Measurements from ENCODE around the gene UNC5B. TPM values are rescaled to one million over a fixed set of nuclear protein-coding genes. Genes with fewer than 3 reads are reported as not detected.
A peak's percentile ranks its signal among the peaks of the same experiment; 100 is the strongest.
"Not testable (repeated sequence)": the region's sequence is repeated elsewhere in the genome, so short reads cannot be mapped to it uniquely, and the experiment has no call there.

Gene UNC5B
- total RNA-seq, 4 donors from 2014 or later = 3.3 to 7.0 (median 5.9) TPM

GRCh38 chr10:71270301-71271220 lies 58.2 kb downstream of the UNC5B start:
- peaks cover 0 to 8% (median 0%) of the 10 kb centered on the region in 4 donors for H3K4me1 ChIP-seq
- DNase-seq (ENCODE audit: low spot score in 2 of 2) = peak in 1 of 2 donors; percentile 67
- no peak overlapping the region for H3K4me3 ChIP-seq
- WGBS, 2 donors = 57 to 62% methylated on average over 10 of the region's 10 CpGs
- TF ChIP-seq, protein P1, sequence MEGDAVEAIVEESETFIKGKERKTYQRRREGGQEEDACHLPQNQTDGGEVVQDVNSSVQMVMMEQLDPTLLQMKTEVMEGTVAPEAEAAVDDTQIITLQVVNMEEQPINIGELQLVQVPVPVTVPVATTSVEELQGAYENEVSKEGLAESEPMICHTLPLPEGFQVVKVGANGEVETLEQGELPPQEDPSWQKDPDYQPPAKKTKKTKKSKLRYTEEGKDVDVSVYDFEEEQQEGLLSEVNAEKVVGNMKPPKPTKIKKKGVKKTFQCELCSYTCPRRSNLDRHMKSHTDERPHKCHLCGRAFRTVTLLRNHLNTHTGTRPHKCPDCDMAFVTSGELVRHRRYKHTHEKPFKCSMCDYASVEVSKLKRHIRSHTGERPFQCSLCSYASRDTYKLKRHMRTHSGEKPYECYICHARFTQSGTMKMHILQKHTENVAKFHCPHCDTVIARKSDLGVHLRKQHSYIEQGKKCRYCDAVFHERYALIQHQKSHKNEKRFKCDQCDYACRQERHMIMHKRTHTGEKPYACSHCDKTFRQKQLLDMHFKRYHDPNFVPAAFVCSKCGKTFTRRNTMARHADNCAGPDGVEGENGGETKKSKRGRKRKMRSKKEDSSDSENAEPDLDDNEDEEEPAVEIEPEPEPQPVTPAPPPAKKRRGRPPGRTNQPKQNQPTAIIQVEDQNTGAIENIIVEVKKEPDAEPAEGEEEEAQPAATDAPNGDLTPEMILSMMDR (IDR thresholded peaks at IDR 0.05) = peak in 4 of 5 experiments; percentile 37 to 61 (median 52)
- TF ChIP-seq EP300 (IDR thresholded peaks at IDR 0.05) (no peak), POLR2A (IDR thresholded peaks at IDR 0.05) (no peak)
- no peaks in the 10 kb centered on the region for H3K9me3 ChIP-seq
- no peaks in the 10 kb centered on the region for H3K27me3 ChIP-seq
- no peak overlapping the region for H3K27ac ChIP-seq
- no peaks in the 10 kb centered on the region for H3K36me3 ChIP-seq

DNA sequence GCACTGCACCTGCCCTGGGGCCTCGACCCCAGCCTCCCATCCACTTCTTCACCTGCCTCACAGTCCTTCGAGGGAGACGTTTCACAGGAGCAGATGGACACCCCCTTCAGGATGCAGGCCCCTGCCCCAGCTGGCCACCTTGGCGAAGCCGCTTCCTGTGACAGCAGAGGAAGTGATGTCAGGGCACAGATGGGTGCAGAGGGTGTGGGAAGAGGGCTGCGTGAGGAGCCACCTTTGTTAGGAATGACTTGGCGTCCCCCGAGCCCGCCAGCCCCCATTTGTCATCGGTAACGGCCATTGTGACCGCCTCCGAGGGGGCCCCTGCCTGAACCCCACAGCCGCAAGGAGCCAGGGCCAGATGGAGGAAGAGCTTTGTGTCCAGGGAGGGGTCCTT lies 59.3 kb downstream of the UNC5B start:
- H3K4me3 ChIP-seq = no peak overlapping the region
- no peak for TF ChIP-seq POLR2A (IDR thresholded peaks at IDR 0.05)
- TF ChIP-seq EP300 (IDR thresholded peaks at IDR 0.05) = no peak
- TF ChIP-seq, protein P1 (IDR thresholded peaks at IDR 0.05) = no peak
- whole genome bisulfite sequencing, 2 donors = 75 to 81% methylated on average over 14 of the region's 14 CpGs
- no peaks in the 10 kb centered on the region for H3K36me3 ChIP-seq
- DNase-seq (ENCODE audit: low spot score in 2 of 2) = no peak
- no peaks in the 10 kb centered on the region for H3K9me3 ChIP-seq
- H3K4me1 ChIP-seq = peaks cover 0 to 8% (median 0%) of the 10 kb centered on the region in 4 donors
- H3K27me3 ChIP-seq = no peaks in the 10 kb centered on the region
- no peak overlapping the region for H3K27ac ChIP-seq

- H3K4me3 ChIP-seq = no peak overlapping the region
- no peaks in the 10 kb centered on the region for H3K27me3 ChIP-seq
- no peaks in the 10 kb centered on the region for H3K9me3 ChIP-seq
- no peak overlapping the region for H3K27ac ChIP-seq
- peaks cover 0 to 8% (median 0%) of the 10 kb centered on the region in 4 donors for H3K4me1 ChIP-seq
- WGBS, 2 donors = 56 to 58% methylated on average over 14 to 15 of the region's 15 CpGs
- no peak for TF ChIP-seq EP300 (IDR thresholded peaks at IDR 0.05)
- TF ChIP-seq, protein P1 (IDR thresholded peaks at IDR 0.05) = no peak
- TF ChIP-seq POLR2A (IDR thresholded peaks at IDR 0.05) = no peak
- H3K36me3 ChIP-seq = no peaks in the 10 kb centered on the region
- no peak for DNase-seq (ENCODE audit: low spot score in 2 of 2)
These were observed 59.8 kb downstream of the UNC5B start for GRCh38 chr10:71272056-71272771.

DNA sequence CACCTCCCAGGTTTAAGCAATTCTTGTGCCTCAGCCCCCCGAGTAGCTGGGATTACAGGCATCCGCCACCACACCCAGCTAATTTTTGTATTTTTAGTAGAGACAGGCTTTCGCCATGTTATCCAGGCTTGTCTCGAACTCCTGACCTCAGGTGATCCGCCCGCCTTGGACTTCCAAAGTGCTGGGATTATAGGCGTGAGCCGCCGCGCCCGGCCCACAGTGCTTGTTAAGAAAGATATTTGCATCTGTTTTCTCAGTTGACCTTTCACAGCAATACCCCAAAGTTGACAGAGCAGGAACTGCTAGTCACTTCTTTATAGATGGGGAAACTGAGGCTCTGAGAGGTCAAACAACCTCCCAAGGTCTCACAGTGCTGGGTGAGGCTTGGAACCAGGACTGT lies 60.6 kb downstream of the UNC5B start:
- H3K4me3 ChIP-seq; H3K27ac ChIP-seq; H3K4me1 ChIP-seq; H3K9me3 ChIP-seq; DNase-seq (ENCODE audit: low spot score in 2 of 2); H3K27me3 ChIP-seq; H3K36me3 ChIP-seq: not testable (repeated sequence)
- WGBS, 2 donors = 86 to 88% methylated on average over 11 of the region's 11 CpGs

DNA sequence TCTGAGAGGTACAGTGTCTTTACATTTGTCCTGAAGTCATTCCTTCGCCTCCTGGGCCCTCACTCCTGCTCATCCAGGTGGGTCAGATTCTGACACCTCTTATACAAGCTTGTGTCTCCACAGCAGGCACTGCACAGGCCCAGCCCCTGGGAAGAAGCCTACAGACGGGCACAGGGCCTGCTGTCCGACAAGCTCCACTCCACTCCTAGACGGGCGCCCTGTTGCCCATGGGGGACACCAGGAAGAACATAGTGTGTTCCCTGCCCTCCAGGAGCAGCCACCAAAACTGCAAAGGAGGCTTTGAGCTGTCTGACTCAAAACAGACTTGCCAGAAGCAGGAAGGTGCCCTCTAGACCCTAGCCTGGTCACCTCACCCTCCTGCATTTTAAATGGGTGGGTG lies 61.1 kb downstream of the UNC5B start:
- TF ChIP-seq EP300 (IDR thresholded peaks at IDR 0.05) (no peak), POLR2A (IDR thresholded peaks at IDR 0.05) (no peak)
- TF ChIP-seq, protein P1 (IDR thresholded peaks at IDR 0.05) = no peak
- 87 to 88% methylated on average over 5 of the region's 5 CpGs for WGBS, 2 donors
- no peaks in the 10 kb centered on the region for H3K27me3 ChIP-seq
- H3K9me3 ChIP-seq = no peaks in the 10 kb centered on the region
- H3K4me1 ChIP-seq = peaks cover 0 to 8% (median 0%) of the 10 kb centered on the region in 4 donors
- no peak overlapping the region for H3K4me3 ChIP-seq
- H3K27ac ChIP-seq = no peak overlapping the region
- H3K36me3 ChIP-seq = no peaks in the 10 kb centered on the region
- DNase-seq (ENCODE audit: low spot score in 2 of 2) = no peak

All from tibial nerve (tissue), 4 donors.